HUES48 (cell line): ENCODE results near the gene TNPO2.
"Not testable (repeated sequence)": the region's sequence is repeated elsewhere in the genome, so short reads cannot be mapped to it uniquely, and the experiment has no call there.

ENCODE experiments used
- H3K27ac ChIP-seq: one replicate; pipeline ENCODE4 v1.7.0; 2013; ENCODE audit warnings: low read depth, low read length, inconsistent platforms
- H3K27me3 ChIP-seq: 2 replicates; pipeline ENCODE4 v1.6.1; 2013; ENCODE audit warnings: mild to moderate bottlenecking, low read length; ENCODE audit not compliant: control insufficient read depth, insufficient read depth
- H3K36me3 ChIP-seq: 2 replicates; pipeline ENCODE4 v1.6.1; 2013; ENCODE audit warnings: low read length; ENCODE audit not compliant: control insufficient read depth, insufficient read depth
- H3K4me1 ChIP-seq: 2 replicates; pipeline ENCODE4 v1.6.1; 2013; ENCODE audit warnings: mild to moderate bottlenecking, low read length; ENCODE audit not compliant: control insufficient read depth, insufficient read depth
- H3K4me3 ChIP-seq: 2 replicates; pipeline ENCODE4 v1.5.1; 2013; ENCODE audit warnings: mild to moderate bottlenecking, low read depth, low read length
- H3K9ac ChIP-seq: 2 replicates; pipeline ENCODE4 v1.6.1; 2013; ENCODE audit warnings: mild to moderate bottlenecking, low read depth, low read length, moderate library complexity
- H3K9me3 ChIP-seq: 2 replicates; pipeline ENCODE4 v1.6.1; 2013; ENCODE audit warnings: low read length; ENCODE audit not compliant: control insufficient read depth, insufficient read depth

The TNPO2 gene

GRCh38 chr19:12705654-12706331 is 17.9 kb downstream of the TNPO2 start:
- Histone ChIP-seq H3K4me3 (no peak overlapping the region), H3K27ac (no peak overlapping the region), H3K9ac (no peak overlapping the region), H3K4me1 (no peaks in the 10 kb centered on the region), H3K36me3 (peaks cover 96% of the 10 kb centered on the region), H3K9me3 (no peaks in the 10 kb centered on the region), H3K27me3 (no peaks in the 10 kb centered on the region)

GRCh38 chr19:12705169-12705568 is 18.6 kb downstream of the TNPO2 start:
- H3K9ac ChIP-seq, result no peak overlapping the region
- H3K4me3 ChIP-seq, result no peak overlapping the region
- H3K36me3 ChIP-seq, result peaks cover 95% of the 10 kb centered on the region
- no peaks in the 10 kb centered on the region for H3K27me3 ChIP-seq
- no peaks in the 10 kb centered on the region for H3K4me1 ChIP-seq
- no peaks in the 10 kb centered on the region for H3K9me3 ChIP-seq
- H3K27ac ChIP-seq, result no peak overlapping the region

- peaks cover 93% of the 10 kb centered on the region for H3K36me3 ChIP-seq
These were observed 20.7 kb downstream of the TNPO2 start for GRCh38 chr19:12703046-12703445.

GRCh38 chr19:12701596-12702282 is 22.0 kb downstream of the TNPO2 start:
- no peak overlapping the region for H3K4me3 ChIP-seq
- H3K9me3 ChIP-seq, result no peaks in the 10 kb centered on the region
- H3K9ac ChIP-seq, result no peak overlapping the region
- no peak overlapping the region for H3K27ac ChIP-seq
- no peaks in the 10 kb centered on the region for H3K4me1 ChIP-seq
- H3K36me3 ChIP-seq, result peaks cover 83% of the 10 kb centered on the region
- H3K27me3 ChIP-seq, result no peaks in the 10 kb centered on the region

More at GRCh38 chr19:12703046-12703445, 20.7 kb downstream of the TNPO2 start:
- Histone ChIP-seq H3K9ac (no peak overlapping the region), H3K4me1 (no peaks in the 10 kb centered on the region), H3K27ac (peak overlapping the region; percentile 59), H3K9me3 (no peaks in the 10 kb centered on the region), H3K27me3 (no peaks in the 10 kb centered on the region), H3K4me3 (no peak overlapping the region)

- no peak overlapping the region for H3K4me3 ChIP-seq
- H3K9me3 ChIP-seq, result no peaks in the 10 kb centered on the region
- peaks cover 47% of the 10 kb centered on the region for H3K36me3 ChIP-seq
- no peaks in the 10 kb centered on the region for H3K27me3 ChIP-seq
- peaks cover 4% of the 10 kb centered on the region for H3K4me1 ChIP-seq
- H3K27ac ChIP-seq, result no peak overlapping the region
- H3K9ac ChIP-seq, result no peak overlapping the region
These were observed 25.6 kb downstream of the TNPO2 start for GRCh38 chr19:12698138-12698537.

GRCh38 chr19:12697425-12697824 is 26.3 kb downstream of the TNPO2 start:
- Histone ChIP-seq H3K36me3 (peaks cover 42% of the 10 kb centered on the region), H3K4me3 (peak overlapping the region; percentile 94)
- not testable (repeated sequence) for H3K9me3 ChIP-seq, H3K27ac ChIP-seq, H3K9ac ChIP-seq, H3K4me1 ChIP-seq, H3K27me3 ChIP-seq

- H3K9ac ChIP-seq, result peak within 1 kb of the TSS; percentile 68
- H3K4me3 ChIP-seq, result peak within 1 kb of the TSS; percentile 94
- H3K36me3 ChIP-seq, result peaks cover 34% of the 10 kb centered on the region
- H3K27me3 ChIP-seq, result no peaks in the 10 kb centered on the region
- H3K27ac ChIP-seq, result peak within 1 kb of the TSS; percentile 96
- H3K4me1 ChIP-seq, result peaks cover 4% of the 10 kb centered on the region
- H3K9me3 ChIP-seq, result no peaks in the 10 kb centered on the region
These were observed 27.1 kb downstream of the TNPO2 start, which contains the start of gene FBXW9 for GRCh38 chr19:12696366-12697335. FBXW9 (minus strand) TSS chr19:12696631; CDS start chr19:12696581, 50 bp downstream.

- H3K36me3 ChIP-seq, result peaks cover 28% of the 10 kb centered on the region
- H3K27me3 ChIP-seq, result no peaks in the 10 kb centered on the region
- H3K27ac ChIP-seq, result peak overlapping the region; percentile 96
- peak overlapping the region; percentile 94 for H3K4me3 ChIP-seq
- H3K9ac ChIP-seq, result peak overlapping the region; percentile 66
- peaks cover 4% of the 10 kb centered on the region for H3K4me1 ChIP-seq
- no peaks in the 10 kb centered on the region for H3K9me3 ChIP-seq
These were observed 27.8 kb downstream of the TNPO2 start for GRCh38 chr19:12695997-12696365.

GRCh38 chr19:12695514-12695913 is 28.2 kb downstream of the TNPO2 start:
- H3K9me3 ChIP-seq, result no peaks in the 10 kb centered on the region
- H3K36me3 ChIP-seq, result peaks cover 23% of the 10 kb centered on the region
- H3K27me3 ChIP-seq, result no peaks in the 10 kb centered on the region
- no peak overlapping the region for H3K9ac ChIP-seq
- peak overlapping the region; percentile 94 for H3K4me3 ChIP-seq
- no peak overlapping the region for H3K27ac ChIP-seq
- peaks cover 4% of the 10 kb centered on the region for H3K4me1 ChIP-seq

- H3K9me3 ChIP-seq, result no peaks in the 10 kb centered on the region
- no peak overlapping the region for H3K9ac ChIP-seq
- H3K4me1 ChIP-seq, result peaks cover 4% of the 10 kb centered on the region
- no peak overlapping the region for H3K27ac ChIP-seq
- H3K4me3 ChIP-seq, result no peak overlapping the region
- H3K27me3 ChIP-seq, result no peaks in the 10 kb centered on the region
- H3K36me3 ChIP-seq, result peaks cover 20% of the 10 kb centered on the region
These were observed 28.6 kb downstream of the TNPO2 start for GRCh38 chr19:12695096-12695495.
